Lower leg skin (tissue), 4 donors: ENCODE results near the gene CSTF3. TPM values are rescaled to one million over a fixed set of nuclear protein-coding genes. Genes with fewer than 3 reads are reported as not detected.

Experiments used
- DNase-seq, 2 donors: peaks; one replicate each; pipeline ENCODE4 v3.0.0-alpha.2; 2019; ENCODE audit warnings: low spot score in 2 of 2
- H3K4me3 ChIP-seq: fragments of 200-600 bp; sonication (generic); 2 replicates; pipeline ENCODE4 v1.5.1; 2017; ENCODE audit warnings: mild to moderate bottlenecking, low read depth; ENCODE audit not compliant: poor library complexity, severe bottlenecking
- CTCF ChIP-seq, 3 donors: fragments of 450-650 bp; IDR thresholded peaks; one replicate each; pipeline ENCODE4 v1.5.1; 2016; ENCODE audit warnings: antibody characterized with exemption in 3 of 3, mild to moderate bottlenecking in 3 of 3, moderate library complexity in 2 of 3
- POLR2A ChIP-seq, 2 donors: fragments of 450-650 bp; IDR thresholded peaks; one replicate each; pipeline ENCODE4 v1.6.1; 2016 to 2017; ENCODE audit warnings: antibody characterized with exemption in 2 of 2, mild to moderate bottlenecking in 1 of 2, moderate library complexity in 1 of 2
- WGBS, 2 donors: methylation state at CpG; one replicate each; pipeline ENCODE4 v1.1.5; 2018; 5-methylcytosine and 5-hydroxymethylcytosine counted together
- intact Hi-C: fragments of 100-400 bp; cut with DNase I; formaldehyde crosslinking; loops from one replicate; pipeline ENCODE4 v1.15.0; 2023; ENCODE audit warnings: low total_unique reads
- total RNA-seq, 4 donors: library from RNA; depleted of rRNA; stranded (reverse); fragments of >200 nt; gene quantifications; one replicate each; pipeline ENCODE4 v1.1.0, GENCODE V29; 2016

Gene CSTF3
- total RNA-seq, 4 donors from 2014 or later, result 7.1 to 9.8 (median 8.4) TPM

- H3K4me3 ChIP-seq, result no peak overlapping the region
- no peak for TF ChIP-seq CTCF (IDR thresholded peaks at IDR 0.05)
- no peak for TF ChIP-seq POLR2A (IDR thresholded peaks at IDR 0.05)
- DNase-seq, result no peak
- intact Hi-C loops, result no loop called here
- 29 to 42% methylated on average over 1 of the region's 1 CpG for WGBS, 2 donors
These were observed 67.1 kb downstream of the CSTF3 start for GRCh38 chr11:33094157-33094556.

- DNase-seq, result no peak
- TF ChIP-seq POLR2A (IDR thresholded peaks at IDR 0.05) (no peak), CTCF (IDR thresholded peaks at IDR 0.05) (no peak)
- intact Hi-C loops, result no loop called here
- H3K4me3 ChIP-seq, result no peak overlapping the region
These were observed 71.5 kb downstream of the CSTF3 start for GRCh38 chr11:33089776-33090175.

- H3K4me3 ChIP-seq, result no peak overlapping the region
- intact Hi-C loops, result no loop called here
- TF ChIP-seq POLR2A (IDR thresholded peaks at IDR 0.05) (no peak), CTCF (IDR thresholded peaks at IDR 0.05) (no peak)
- 78 to 91% methylated on average over 1 of the region's 1 CpG for WGBS, 2 donors
- no peak for DNase-seq
These were observed 75.3 kb downstream of the CSTF3 start for GRCh38 chr11:33086017-33086416.

GRCh38 chr11:33083918-33084317 is 77.4 kb downstream of the CSTF3 start:
- intact Hi-C loops, result no loop called here
- DNase-seq, result no peak
- H3K4me3 ChIP-seq, result no peak overlapping the region
- no peak for TF ChIP-seq POLR2A (IDR thresholded peaks at IDR 0.05)
- TF ChIP-seq CTCF (IDR thresholded peaks at IDR 0.05), result no peak
- 83 to 90% methylated on average over 1 of the region's 1 CpG for WGBS, 2 donors

GRCh38 chr11:33072465-33072864 is 88.8 kb downstream of the CSTF3 start:
- no peak for DNase-seq
- WGBS, 2 donors, result 82 to 91% methylated on average over 8 of the region's 8 CpGs
- TF ChIP-seq CTCF (IDR thresholded peaks at IDR 0.05) (no peak), POLR2A (IDR thresholded peaks at IDR 0.05) (no peak)
- intact Hi-C loops, result no loop called here
- no peak overlapping the region for H3K4me3 ChIP-seq

GRCh38 chr11:33068611-33069340 is 92.5 kb downstream of the CSTF3 start:
- TF ChIP-seq CTCF (IDR thresholded peaks at IDR 0.05), result no peak
- TF ChIP-seq POLR2A (IDR thresholded peaks at IDR 0.05), result no peak
- DNase-seq, result no peak
- intact Hi-C loops, result loop anchor here (5.0 kb wide), 1 partner anchor 106 kb away; no protein-coding TSS in a partner anchor
- no peak overlapping the region for H3K4me3 ChIP-seq
- 96 to 97% methylated on average over 17 of the region's 17 CpGs for WGBS, 2 donors
